GM12878 (cell line): ENCODE results near the gene KRTAP9-2. TPM values are rescaled to one million over a fixed set of nuclear protein-coding genes. Genes with fewer than 3 reads are reported as not detected.

ENCODE experiments used
- ATAC-seq: fragments of 200-7000 bp; cut with Tn5 transposase; 3 replicates; pipeline ENCODE4 v1.9.1; 2020; ENCODE audit warnings: mild to moderate bottlenecking, moderate library complexity
- BruUV-seq: library from RNA; stranded (reverse); fragments of 400-500 nt; replicated peaks from 2 replicates; lab custom pipeline; 2021; lab: Mats Ljungman, UMichigan
- CTCF ChIA-PET: fragments of 300-600 bp; sonication (Branson Sonifier 250); formaldehyde crosslinking; extraction: SDS; loops from one replicate; lab custom pipeline; 2021; ENCODE audit warnings: inconsistent platforms; lab: Yijun Ruan, JAX
- POLR2A ChIA-PET: fragments of 350-600 bp; formaldehyde crosslinking; extraction: SDS; loops from one replicate; lab custom pipeline; 2021; ENCODE audit warnings: inconsistent platforms; lab: Charles Lee
- RAD21 ChIA-PET: fragments of 300-600 bp; sonication (Branson Sonifier 250); formaldehyde crosslinking; loops from one replicate; lab custom pipeline; 2023; ENCODE audit warnings: antibody characterized with exemption; ENCODE audit not compliant: unreplicated experiment; lab: Charles Lee
- SMC1A ChIA-PET: fragments of 300-600 bp; sonication (Branson Sonifier 250); formaldehyde crosslinking; loops from one replicate; lab custom pipeline; 2023; ENCODE audit not compliant: unreplicated experiment, uncharacterized antibody; lab: Charles Lee
- DNase-seq: peaks from one replicate; pipeline ENCODE4 v3.0.0-alpha.2; 2011; ENCODE audit warnings: low read depth, low spot score
- FAIRE-seq: peaks from 3 replicates; lab custom pipeline; 2011; peaks lifted over from hg19 to GRCh38; lab: Jason Lieb, UNC
- H2AFZ ChIP-seq: 2 replicates; pipeline ENCODE4 v1.6.0; 2011; ENCODE audit warnings: low read depth, low read length, control low read depth; ENCODE audit not compliant: control insufficient read depth
- H3K27ac ChIP-seq: 2 replicates; pipeline ENCODE4 v1.5.1; 2011; ENCODE audit warnings: control low read depth; ENCODE audit not compliant: control insufficient read depth, insufficient read depth
- H3K27me3 ChIP-seq, 2 experiments: replicated peaks in 1 of 2; 2 replicates each; pipeline versions ENCODE4 v1.6.0 to v1.6.1; 2011; ENCODE audit warnings: low read length in 1 of 2; ENCODE audit not compliant: control insufficient read depth in 2 of 2, insufficient read depth in 2 of 2
- H3K36me3 ChIP-seq, 2 experiments: 2 replicates each; pipeline ENCODE4 v1.5.1; 2011; ENCODE audit warnings: low read length in 1 of 2; ENCODE audit not compliant: control insufficient read depth in 2 of 2, insufficient read depth in 2 of 2
- H3K4me1 ChIP-seq: 2 replicates; pipeline ENCODE4 v1.6.1; 2011; ENCODE audit warnings: mild to moderate bottlenecking, low read length, moderate library complexity, mixed read lengths; ENCODE audit not compliant: control insufficient read depth, insufficient read depth
- H3K4me2 ChIP-seq: 2 replicates; pipeline ENCODE4 v1.6.0; 2011; ENCODE audit warnings: control low read depth; ENCODE audit not compliant: control insufficient read depth, insufficient read depth
- H3K4me3 ChIP-seq: fragments of 200-600 bp; sonication (generic); 2 replicates; pipeline ENCODE4 v1.5.1; 2016
- H3K79me2 ChIP-seq: 2 replicates; pipeline ENCODE4 v1.6.0; 2011; ENCODE audit warnings: low read length; ENCODE audit not compliant: control insufficient read depth, insufficient read depth
- H3K9ac ChIP-seq: 2 replicates; pipeline ENCODE4 v1.8.0; 2011; ENCODE audit warnings: low read length, control low read depth, mixed read lengths; ENCODE audit not compliant: control insufficient read depth, insufficient read depth
- H3K9me3 ChIP-seq: replicated peaks from 3 replicates; pipeline ENCODE4 v1.5.1; 2011; ENCODE audit warnings: mild to moderate bottlenecking, low read length; ENCODE audit not compliant: control insufficient read depth, insufficient read depth
- H4K20me1 ChIP-seq: 2 replicates; pipeline ENCODE4 v1.6.0; 2011; ENCODE audit not compliant: control insufficient read depth, insufficient read depth
- ASH2L ChIP-seq: fragments of 300-600, 200-600 bp; sonication (generic); IDR thresholded peaks from 2 replicates; pipeline ENCODE4 v1.6.1; 2017; ENCODE audit warnings: low read depth, mild to moderate bottlenecking, borderline replicate concordance
- CHD4 ChIP-seq: fragments of 200-600 bp; sonication (generic); IDR thresholded peaks from 2 replicates; pipeline ENCODE4 v1.6.1; 2016; ENCODE audit warnings: mild to moderate bottlenecking
- HSF1 ChIP-seq: fragments of 150-350 bp; IDR thresholded peaks from 2 replicates; pipeline ENCODE4 v1.6.1; 2014; ENCODE audit warnings: mild to moderate bottlenecking, low read depth, low read length
- IRF4 ChIP-seq: IDR thresholded peaks from 2 replicates; pipeline ENCODE4 v1.6.1; 2011; ENCODE audit warnings: low read depth, low read length
- JUND ChIP-seq: IDR thresholded peaks from 2 replicates; pipeline ENCODE4 v1.6.1; 2012; ENCODE audit warnings: low read depth, mild to moderate bottlenecking, low read length, improper control_type of control experiment, moderate library complexity
- MTA3 ChIP-seq: IDR thresholded peaks from 2 replicates; pipeline ENCODE4 v1.6.1; 2012; ENCODE audit warnings: low read length, inconsistent platforms, borderline replicate concordance
- PAX5 ChIP-seq: IDR thresholded peaks from 2 replicates; pipeline ENCODE4 v1.6.1; 2011; ENCODE audit warnings: low read depth, low read length, borderline replicate concordance
- RELB ChIP-seq: fragments of 450-650 bp; IDR thresholded peaks from 2 replicates; pipeline ENCODE4 v1.6.1; 2017; ENCODE audit warnings: low read depth, mild to moderate bottlenecking, moderate library complexity
- SUZ12 ChIP-seq: fragments of 200-600 bp; sonication (generic); IDR thresholded peaks from one replicate; pipeline ENCODE4 v1.6.1; 2018; ENCODE audit warnings: antibody characterized with exemption, mild to moderate bottlenecking; ENCODE audit not compliant: unreplicated experiment
- TBL1XR1 ChIP-seq: IDR thresholded peaks from 2 replicates; pipeline ENCODE4 v1.6.1; 2012; ENCODE audit warnings: low read depth, low read length, improper control_type of control experiment
- ZNF384 ChIP-seq: IDR thresholded peaks from 2 replicates; pipeline ENCODE4 v1.6.1; 2012; ENCODE audit warnings: low read depth, mild to moderate bottlenecking, low read length, improper control_type of control experiment, borderline replicate concordance
- ZNF592 ChIP-seq: fragments of 450-650 bp; IDR thresholded peaks from 2 replicates; pipeline ENCODE4 v1.6.1; 2017; ENCODE audit warnings: mild to moderate bottlenecking, moderate library complexity
- WGBS: methylation state at CpG from one replicate; pipeline ENCODE4 v1.1.6; 2016; ENCODE audit warnings: low lambda C conversion rate; ENCODE audit not compliant: insufficient replicate concordance, insufficient coverage; ENCODE audit errors: missing lambda C conversion rate; 5-methylcytosine and 5-hydroxymethylcytosine counted together
- in situ Hi-C: fragments of 300-500 bp; cut with MboI; formaldehyde crosslinking; loops from 9 replicates; pipeline ENCODE4 v1.14.3; 2018; ENCODE audit warnings: mixed read lengths
- intact Hi-C: fragments of 100-400 bp; cut with micrococcal nuclease; formaldehyde crosslinking; loops from one replicate; pipeline ENCODE4 v1.14.2; 2022; ENCODE audit not compliant: unreplicated experiment
- polyA plus RNA-seq, 11 experiments: library from polyadenylated mRNA; depleted of rRNA in 4 of 11; unstranded in 6 of 11; stranded (reverse) in 5 of 11; fragments of >200 nt; fragmentation: Nextera tagmentation in 4 of 11; fragmentation: Illumina TruSeq in 1 of 11; extraction: Ambion mirVana in 4 of 11; extraction: Trizol in 1 of 11; gene quantifications; 1 replicate in 1 of 11; 2 replicates in 10 of 11; pipeline versions ENCODE4 v1.2.1 to v1.2.3, GENCODE V29; 2011 to 2016; ENCODE audit warnings: inconsistent platforms in 2 of 11, missing spikeins in 2 of 11, low read depth in 1 of 11
- total RNA-seq, 4 experiments: library from RNA; depleted of rRNA in 3 of 4; stranded (reverse); fragments of >200 nt in 3 of 4; fragmentation: Illumina TruSeq in 1 of 4; extraction: Trizol in 1 of 4; gene quantifications; 2 replicates each; pipeline versions ENCODE4 v1.2.1 to v1.2.3, GENCODE V29; 2013 to 2021

Gene KRTAP9-2
- total and polyA plus RNA-seq, 10 of the 15 experiments (the other 5 are each of a cell fraction or from before 2014, with no cell fraction given), result not detected

- no peak for TF ChIP-seq ZNF592
- no peak for TF ChIP-seq MTA3
- no peak for TF ChIP-seq CHD4
- no peak for TF ChIP-seq PAX5
- TF ChIP-seq IRF4, result no peak
- no peak for TF ChIP-seq RELB
Observed at GRCh38 chr17:41265078-41265477, 38.6 kb downstream of the KRTAP9-2 start, which contains the start of gene KRTAP9-6 (continued).

GRCh38 chr17:41267711-41268110 is 41.3 kb downstream of the KRTAP9-2 start:
- Histone ChIP-seq H2AFZ (no peak overlapping the region), H3K4me1 (no peaks in the 10 kb centered on the region), H4K20me1 (no peaks in the 10 kb centered on the region), H3K4me2 (no peak overlapping the region), H3K9ac (no peak overlapping the region), H3K9me3 (no peaks in the 10 kb centered on the region), H3K27me3 (no peaks in the 10 kb centered on the region; a peak in 1 of 4 replicates), H3K27ac (no peak overlapping the region), H3K36me3 (no peaks in the 10 kb centered on the region), H3K79me2 (no peaks in the 10 kb centered on the region), H3K4me3 (no peak overlapping the region)
- intact Hi-C loops (no loop called here), in situ Hi-C loops (no loop called here)
- ChIA-PET SMC1A (no interaction called here), CTCF (no interaction called here), RAD21 (no interaction called here), POLR2A (no interaction called here)
- DNase-seq, result no peak
- WGBS, result no CpG with 5 or more reads among the region's 3 CpGs
- no peak for ATAC-seq
- TF ChIP-seq HSF1, result no peak
- no peak for TF ChIP-seq ZNF384
- no peak for TF ChIP-seq JUND
- no peak for TF ChIP-seq TBL1XR1
- no peak for TF ChIP-seq ASH2L
- TF ChIP-seq SUZ12, result no peak
- BruUV-seq, result no TSS peak
- FAIRE-seq, result no peak
